Measurements from ENCODE around the gene NRL.
"Not testable (repeated sequence)": the region's sequence is repeated elsewhere in the genome, so short reads cannot be mapped to it uniquely, and the experiment has no call there.

NRL gene

GRCh38 chr14:24051789-24052655 is 62.7 kb downstream of the NRL start, which contains the start of gene CARMIL3:
Gene CARMIL3 (plus strand): TSS chr14:24052009. CDS start chr14:24052154, 145 bp downstream.
- Histone ChIP-seq H3K79me2 (ENCODE audit: insufficient read depth, low read length) (no peaks in the 10 kb centered on the region), H3K36me3 (ENCODE audit: insufficient read depth, low read length) (no peaks in the 10 kb centered on the region), H3K9me3 (ENCODE audit: low read length) (no peaks in the 10 kb centered on the region), H3K4me1 (ENCODE audit: insufficient read depth, low read length, severe bottlenecking) (peaks cover 16% of the 10 kb centered on the region), H3K4me3 (ENCODE audit: low read depth, low read length, poor library complexity, severe bottlenecking) (peak within 1 kb of the TSS; percentile 76), H3K9me2 (ENCODE audit: low read depth, low read length) (no peaks in the 10 kb centered on the region), H3K27me3 (ENCODE audit: insufficient read depth, low read length) (peaks cover 4% of the 10 kb centered on the region; the same call in 1 of the 2 replicates), H3K4me2 (ENCODE audit: low read length) (peak within 1 kb of the TSS; percentile 98), H3K27ac (ENCODE audit: low read depth, low read length, poor library complexity, severe bottlenecking) (no peak within 1 kb of the TSS), H3K9ac (ENCODE audit: low read length) (peak within 1 kb of the TSS; percentile 89), H2AFZ (ENCODE audit: low read length) (peak within 1 kb of the TSS; percentile 97), H4K20me1 (ENCODE audit: insufficient read depth, low read length) (no peaks in the 10 kb centered on the region), H3F3A (ENCODE audit: insufficient read depth, low read length) (no peaks in the 10 kb centered on the region)
- TF ChIP-seq EZH2 (IDR thresholded peaks at IDR 0.05; ENCODE audit: borderline replicate concordance, low read length): no peak
- TF ChIP-seq CTCF (IDR thresholded peaks at IDR 0.05; ENCODE audit: low read length): no peak

GRCh38 chr14:24051176-24051788 is 63.5 kb downstream of the NRL start:
- H3K36me3 ChIP-seq (ENCODE audit: insufficient read depth, low read length): no peaks in the 10 kb centered on the region
- no peaks in the 10 kb centered on the region for H3K9me3 ChIP-seq (ENCODE audit: low read length)
- H3K27ac ChIP-seq (ENCODE audit: low read depth, low read length, poor library complexity, severe bottlenecking): no peak overlapping the region
- H3K9me2 ChIP-seq (ENCODE audit: low read depth, low read length): no peaks in the 10 kb centered on the region
- H3K27me3 ChIP-seq (ENCODE audit: insufficient read depth, low read length): peaks cover 4% of the 10 kb centered on the region; the same call in 1 of the 2 replicates
- H3K4me1 ChIP-seq (ENCODE audit: insufficient read depth, low read length, severe bottlenecking): peaks cover 16% of the 10 kb centered on the region
- TF ChIP-seq EZH2 (IDR thresholded peaks at IDR 0.05; ENCODE audit: borderline replicate concordance, low read length) (no peak), CTCF (IDR thresholded peaks at IDR 0.05; ENCODE audit: low read length) (no peak)
- H3K9ac ChIP-seq (ENCODE audit: low read length): peak overlapping the region; percentile 89
- H4K20me1 ChIP-seq (ENCODE audit: insufficient read depth, low read length): no peaks in the 10 kb centered on the region
- H3K79me2 ChIP-seq (ENCODE audit: insufficient read depth, low read length): no peaks in the 10 kb centered on the region
- H3K4me2 ChIP-seq (ENCODE audit: low read length): peak overlapping the region; percentile 98
- H2AFZ ChIP-seq (ENCODE audit: low read length): peak overlapping the region; percentile 97
- peak overlapping the region; percentile 76 for H3K4me3 ChIP-seq (ENCODE audit: low read depth, low read length, poor library complexity, severe bottlenecking)
- no peaks in the 10 kb centered on the region for H3F3A ChIP-seq (ENCODE audit: insufficient read depth, low read length)

GRCh38 chr14:24050753-24051152 is 64.0 kb downstream of the NRL start:
- peaks cover 16% of the 10 kb centered on the region for H3K4me1 ChIP-seq (ENCODE audit: insufficient read depth, low read length, severe bottlenecking)
- H3K4me3 ChIP-seq (ENCODE audit: low read depth, low read length, poor library complexity, severe bottlenecking); H2AFZ ChIP-seq (ENCODE audit: low read length); H3K79me2 ChIP-seq (ENCODE audit: insufficient read depth, low read length); H3K36me3 ChIP-seq (ENCODE audit: insufficient read depth, low read length); H3K27me3 ChIP-seq (ENCODE audit: insufficient read depth, low read length); H4K20me1 ChIP-seq (ENCODE audit: insufficient read depth, low read length); H3F3A ChIP-seq (ENCODE audit: insufficient read depth, low read length); H3K4me2 ChIP-seq (ENCODE audit: low read length); H3K27ac ChIP-seq (ENCODE audit: low read depth, low read length, poor library complexity, severe bottlenecking); H3K9me2 ChIP-seq (ENCODE audit: low read depth, low read length); H3K9ac ChIP-seq (ENCODE audit: low read length); H3K9me3 ChIP-seq (ENCODE audit: low read length): not testable (repeated sequence)

- not testable (repeated sequence) for H3F3A ChIP-seq (ENCODE audit: insufficient read depth, low read length); H4K20me1 ChIP-seq (ENCODE audit: insufficient read depth, low read length); H3K9me3 ChIP-seq (ENCODE audit: low read length); H2AFZ ChIP-seq (ENCODE audit: low read length); H3K36me3 ChIP-seq (ENCODE audit: insufficient read depth, low read length); H3K27me3 ChIP-seq (ENCODE audit: insufficient read depth, low read length); H3K9ac ChIP-seq (ENCODE audit: low read length); H3K9me2 ChIP-seq (ENCODE audit: low read depth, low read length); H3K4me2 ChIP-seq (ENCODE audit: low read length); H3K27ac ChIP-seq (ENCODE audit: low read depth, low read length, poor library complexity, severe bottlenecking); H3K4me3 ChIP-seq (ENCODE audit: low read depth, low read length, poor library complexity, severe bottlenecking); H3K79me2 ChIP-seq (ENCODE audit: insufficient read depth, low read length)
- H3K4me1 ChIP-seq (ENCODE audit: insufficient read depth, low read length, severe bottlenecking): peaks cover 16% of the 10 kb centered on the region
Observed at GRCh38 chr14:24049002-24049401, 65.7 kb downstream of the NRL start.
